LNCaP clone FGC (cell line): ENCODE results near the gene NEDD4L.
A peak's percentile ranks its signal among the peaks of the same experiment; 100 is the strongest.

ENCODE experiments used
- DNase-seq: peaks from one replicate; pipeline ENCODE4 v3.0.0-alpha.2; 2011; ENCODE audit warnings: low read depth
- H3K4me3 ChIP-seq: 2 replicates; pipeline ENCODE4 v1.5.1; 2011; ENCODE audit warnings: mild to moderate bottlenecking, low read depth, low read length, control low read depth
- CTCF ChIP-seq: IDR thresholded peaks from 2 replicates; pipeline ENCODE4 v1.5.1; 2012; ENCODE audit warnings: mild to moderate bottlenecking; ENCODE audit not compliant: control insufficient read depth, insufficient read depth; ENCODE audit errors: extremely low read depth

The NEDD4L gene

GRCh38 chr18:58037163-58037562, 6.9 kb upstream of the NEDD4L start:
- no peak for DNase-seq
- no peak for TF ChIP-seq CTCF
- no peak overlapping the region for H3K4me3 ChIP-seq

- no peak for DNase-seq
- no peak overlapping the region for H3K4me3 ChIP-seq
- TF ChIP-seq CTCF = no peak
Observed at GRCh38 chr18:58038063-58038462, 6.0 kb upstream of the NEDD4L start.

- DNase-seq = no peak
- no peak for TF ChIP-seq CTCF
- no peak overlapping the region for H3K4me3 ChIP-seq
Observed at GRCh38 chr18:58041633-58042032, 2.4 kb upstream of the NEDD4L start.

- no peak for TF ChIP-seq CTCF
- no peak for DNase-seq
- H3K4me3 ChIP-seq = peak overlapping the region; percentile 83
Observed at GRCh38 chr18:58042826-58043490, 1.1 kb upstream of the NEDD4L start.

- no peak; the same call in 1 of the 2 replicates for TF ChIP-seq CTCF
- peak overlapping the region; percentile 83 for H3K4me3 ChIP-seq
- no peak for DNase-seq
Observed at GRCh38 chr18:58044370-58045241, 580 bp downstream of the NEDD4L start.

- H3K4me3 ChIP-seq = peak overlapping the region; percentile 83
- no peak for TF ChIP-seq CTCF
- DNase-seq = peak; percentile 69
Observed at GRCh38 chr18:58045242-58046092, 1.4 kb downstream of the NEDD4L start.
